IMR-90 (cell line): ENCODE results near the gene NHP2.

Source experiments
- CTCF ChIP-seq: conservative IDR thresholded peaks from 2 replicates; pipeline ENCODE4 v1.5.1; 2012; ENCODE audit warnings: mild to moderate bottlenecking, low read depth, low read length, improper control_type of control experiment
- POLR2A ChIP-seq: IDR thresholded peaks from 2 replicates; pipeline ENCODE4 v1.6.1; 2012; ENCODE audit warnings: mild to moderate bottlenecking, low read depth, low read length
- RAD21 ChIP-seq: IDR thresholded peaks from 2 replicates; pipeline ENCODE4 v1.6.1; 2012; ENCODE audit warnings: low read length, improper control_type of control experiment
- RCOR1 ChIP-seq: IDR thresholded peaks from 2 replicates; pipeline ENCODE4 v1.6.1; 2012; ENCODE audit warnings: mild to moderate bottlenecking, low read length, improper control_type of control experiment; ENCODE audit not compliant: insufficient replicate concordance
- SMC3 ChIP-seq: fragments of 150-350 bp; IDR thresholded peaks from 2 replicates; pipeline ENCODE4 v1.6.1; 2016; ENCODE audit warnings: low read depth, mild to moderate bottlenecking, antibody characterized with exemption, low read length, moderate library complexity
- USF2 ChIP-seq: fragments of 150-350 bp; IDR thresholded peaks from 2 replicates; pipeline ENCODE4 v1.6.1; 2017; ENCODE audit warnings: mild to moderate bottlenecking, antibody characterized with exemption, low read length, low read depth

GRCh38 chr5:178106086-178106485 is 47.6 kb downstream of the NHP2 start:
- TF ChIP-seq CTCF, result no peak
- no peak for TF ChIP-seq RAD21
- TF ChIP-seq POLR2A, result no peak
- TF ChIP-seq RCOR1, result no peak
- no peak for TF ChIP-seq SMC3
- no peak for TF ChIP-seq USF2
